ENCODE measurements around the gene TPST2. TPM values are rescaled to one million over a fixed set of nuclear protein-coding genes. Genes with fewer than 3 reads are reported as not detected.
"Not testable (repeated sequence)": the region's sequence is repeated elsewhere in the genome, so short reads cannot be mapped to it uniquely, and the experiment has no call there.

The TPST2 gene
- total RNA-seq, 1 experiment from 2014 or later, result 95.0 TPM

DNA sequence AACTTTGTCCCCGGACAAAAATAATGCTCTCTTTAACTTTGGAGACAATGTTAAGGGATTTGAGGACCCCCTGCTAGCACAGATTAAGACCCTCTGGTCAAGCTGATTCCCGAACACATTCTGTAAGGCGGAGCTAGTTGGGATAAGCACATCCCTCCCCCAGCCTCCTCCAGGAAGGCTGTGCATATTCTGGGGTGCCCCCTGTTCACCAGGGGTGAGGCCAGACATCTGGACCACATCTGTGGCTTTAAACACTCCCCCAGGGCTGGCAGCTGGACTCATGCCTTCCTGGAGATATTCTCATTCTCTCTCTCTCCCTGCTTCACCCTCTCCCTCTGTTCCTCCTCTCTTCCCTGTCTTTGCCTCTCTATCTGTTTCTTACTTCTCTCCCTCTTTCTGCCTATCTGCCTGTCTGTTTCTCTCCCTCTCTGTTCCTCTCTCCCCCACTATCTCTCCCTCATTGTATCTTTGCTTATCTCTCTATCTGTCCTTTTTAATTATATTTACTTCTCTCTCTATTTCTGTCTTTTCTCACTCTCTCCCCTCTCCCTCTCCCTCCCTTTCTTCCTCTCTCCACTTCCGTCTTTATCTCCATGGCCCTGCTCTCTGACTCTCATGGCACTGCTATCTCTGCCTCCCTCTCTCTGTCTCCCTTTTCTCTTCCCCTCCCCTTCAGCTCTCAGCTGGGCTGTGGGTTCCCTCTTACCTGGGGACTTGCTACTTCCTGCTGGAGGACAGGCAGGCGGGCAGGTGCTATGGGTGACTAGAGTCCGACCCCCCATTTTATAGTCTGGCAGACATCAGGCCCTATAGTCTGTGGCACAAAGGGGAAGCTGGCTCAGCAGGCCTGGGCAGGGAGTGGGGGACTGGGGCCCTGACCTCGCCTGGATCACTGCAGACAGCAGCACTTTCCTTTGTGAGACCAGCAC lies 27.6 kb upstream of the TPST2 start, which contains the start of gene CRYBB1:
Gene CRYBB1, minus strand, starts transcription at position 757 of the 929 bp plus-strand sequence. CDS start 1,708 bp downstream, outside the sequence.
- Histone ChIP-seq H3K4me3 (ENCODE audit: insufficient read depth, low read depth, low read length) (no peak within 1 kb of the TSS), H3K36me3 (replicated peaks; ENCODE audit: control insufficient read depth, insufficient read depth, low read length) (no peaks in the 10 kb centered on the region), H3K27me3 (ENCODE audit: control insufficient read depth, insufficient read depth, low read length) (peaks cover 9% of the 10 kb centered on the region; the same call in 1 of the 2 replicates)
- DNase-seq, result peak; percentile 56

DNA sequence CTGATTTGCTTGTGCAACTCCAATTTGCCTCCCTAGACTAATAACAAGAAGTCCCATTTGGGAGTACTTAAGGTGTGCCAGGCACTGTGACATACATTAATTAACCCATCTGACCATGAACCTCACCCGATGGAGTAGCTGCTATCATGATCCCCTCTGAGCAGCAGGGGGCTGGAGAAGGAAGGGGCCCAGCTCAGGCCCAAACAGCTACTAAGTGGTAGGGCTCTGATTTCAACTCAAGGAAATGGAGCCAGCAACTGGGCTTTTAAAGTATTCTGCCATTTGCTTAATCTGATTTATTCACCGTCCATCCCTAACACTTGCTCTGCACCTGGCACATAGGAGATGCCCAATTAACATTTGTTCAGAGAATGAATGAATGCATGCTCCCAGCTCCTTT lies 26.7 kb upstream of the TPST2 start:
- Histone ChIP-seq H3K36me3 (replicated peaks; ENCODE audit: control insufficient read depth, insufficient read depth, low read length) (no peaks in the 10 kb centered on the region), H3K27me3 (ENCODE audit: control insufficient read depth, insufficient read depth, low read length) (peaks cover 10% of the 10 kb centered on the region; the same call in 1 of the 2 replicates), H3K4me3 (ENCODE audit: insufficient read depth, low read depth, low read length) (no peak overlapping the region)
- peak; percentile 56 for DNase-seq

DNA sequence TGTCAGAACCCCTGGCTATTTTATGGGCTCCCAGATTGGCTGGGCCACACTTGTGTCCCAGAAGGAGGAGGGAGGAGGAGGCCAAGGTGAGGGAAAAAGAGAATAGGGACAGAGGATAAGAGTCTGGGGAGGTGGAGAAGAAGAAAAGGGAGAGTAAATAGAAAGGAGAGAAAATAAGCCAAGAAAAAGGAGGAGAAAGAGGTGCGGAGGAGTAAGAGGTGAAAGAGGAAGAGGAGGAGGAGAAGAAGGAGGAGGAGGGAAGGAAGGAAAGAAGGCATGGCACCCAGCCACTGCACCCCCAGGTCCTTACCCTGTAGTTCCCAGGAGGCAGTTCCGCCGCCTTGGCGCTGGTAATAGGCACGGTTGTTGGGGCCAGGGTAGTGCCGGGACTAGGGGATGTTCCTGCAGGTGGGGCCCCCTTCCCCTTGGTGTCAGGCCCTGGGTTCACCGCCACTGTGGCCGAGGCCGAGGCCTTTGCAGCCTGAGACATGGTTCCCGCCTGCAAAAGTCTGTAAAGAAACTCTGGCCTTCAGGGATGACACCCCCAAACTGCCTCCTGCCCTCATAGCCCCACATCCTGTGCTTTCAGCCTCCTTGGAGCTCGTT lies 26.0 kb upstream of the TPST2 start:
- H3K27me3 ChIP-seq (ENCODE audit: control insufficient read depth, insufficient read depth, low read length), result peaks cover 10% of the 10 kb centered on the region; the same call in 1 of the 2 replicates
- peak; percentile 47 for DNase-seq

DNA sequence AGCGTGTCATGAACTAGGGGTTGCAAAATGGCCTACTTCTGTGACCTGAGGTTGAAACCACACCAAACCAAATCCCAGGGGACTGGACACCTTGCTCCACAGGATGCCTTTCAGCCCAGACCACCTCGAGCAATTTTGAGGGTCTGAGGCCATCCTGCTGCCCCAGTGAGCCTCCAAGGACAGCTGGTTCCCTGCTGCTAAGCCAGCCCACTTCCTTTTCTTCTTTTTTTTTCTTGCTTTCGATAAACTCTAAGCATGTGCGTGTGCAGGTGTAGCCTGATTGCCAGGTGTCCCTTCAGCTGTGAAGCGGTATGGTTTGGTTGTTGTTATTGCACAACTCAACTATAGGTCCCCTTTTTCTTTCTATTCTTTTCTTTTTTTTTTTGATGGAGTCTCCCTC lies 25.2 kb upstream of the TPST2 start:
- H3K27me3 ChIP-seq (ENCODE audit: control insufficient read depth, insufficient read depth, low read length), result peaks cover 10% of the 10 kb centered on the region; the same call in 1 of the 2 replicates
- H3K4me3 ChIP-seq (ENCODE audit: insufficient read depth, low read depth, low read length), result no peak overlapping the region
- H3K36me3 ChIP-seq (replicated peaks; ENCODE audit: control insufficient read depth, insufficient read depth, low read length), result no peaks in the 10 kb centered on the region
- DNase-seq, result peak; percentile 37

More for the DNA sequence above, 26.0 kb upstream of the TPST2 start:
- Histone ChIP-seq H3K36me3 (replicated peaks; ENCODE audit: control insufficient read depth, insufficient read depth, low read length) (no peaks in the 10 kb centered on the region), H3K4me3 (ENCODE audit: insufficient read depth, low read depth, low read length) (no peak overlapping the region)

DNA sequence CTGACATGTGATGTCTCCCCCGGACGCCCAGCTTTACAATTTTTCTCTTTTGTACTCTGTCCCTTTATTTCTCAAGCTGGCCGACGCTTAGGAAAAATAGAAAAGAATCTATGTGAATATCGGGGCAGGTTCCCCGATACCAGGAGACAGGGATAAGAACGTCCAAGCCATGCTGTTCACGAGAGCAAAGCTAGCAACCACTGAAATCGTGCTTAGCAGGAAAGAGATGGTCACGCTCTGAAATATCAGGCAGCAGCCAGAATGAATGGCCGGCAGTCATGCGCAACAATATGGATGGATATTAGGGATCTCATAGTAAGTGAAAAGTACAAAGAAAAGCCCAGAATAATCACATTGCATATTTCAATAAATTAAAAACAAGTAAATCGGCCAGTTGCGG lies 24.4 kb upstream of the TPST2 start:
- peak; percentile 24 for DNase-seq
- peaks cover 10% of the 10 kb centered on the region; the same call in 1 of the 2 replicates for H3K27me3 ChIP-seq (ENCODE audit: control insufficient read depth, insufficient read depth, low read length)
- no peak overlapping the region for H3K4me3 ChIP-seq (ENCODE audit: insufficient read depth, low read depth, low read length)
- no peaks in the 10 kb centered on the region for H3K36me3 ChIP-seq (replicated peaks; ENCODE audit: control insufficient read depth, insufficient read depth, low read length)

DNA sequence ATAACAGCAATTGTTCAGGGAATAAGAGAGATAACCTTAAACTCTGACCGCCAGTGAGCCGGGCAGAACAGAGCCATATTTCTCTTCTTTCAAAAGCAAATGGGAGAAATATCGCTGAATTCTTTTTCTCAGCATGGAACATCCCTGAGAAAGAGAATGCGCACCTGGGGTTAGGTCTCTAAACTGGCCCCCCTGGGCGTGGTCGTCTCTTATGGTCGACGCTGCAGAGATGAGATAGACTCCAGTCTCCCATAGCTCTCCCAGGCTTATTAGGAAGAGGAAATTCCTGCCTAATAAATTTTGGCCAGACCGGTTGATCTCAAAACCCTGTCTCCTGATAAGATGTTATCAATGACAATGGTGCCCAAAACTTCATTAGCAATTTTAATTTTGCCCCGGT lies 23.8 kb upstream of the TPST2 start:
- peaks cover 10% of the 10 kb centered on the region; the same call in 1 of the 2 replicates for H3K27me3 ChIP-seq (ENCODE audit: control insufficient read depth, insufficient read depth, low read length)
- not testable (repeated sequence) for H3K36me3 ChIP-seq (replicated peaks; ENCODE audit: control insufficient read depth, insufficient read depth, low read length); H3K4me3 ChIP-seq (ENCODE audit: insufficient read depth, low read depth, low read length); DNase-seq

DNA sequence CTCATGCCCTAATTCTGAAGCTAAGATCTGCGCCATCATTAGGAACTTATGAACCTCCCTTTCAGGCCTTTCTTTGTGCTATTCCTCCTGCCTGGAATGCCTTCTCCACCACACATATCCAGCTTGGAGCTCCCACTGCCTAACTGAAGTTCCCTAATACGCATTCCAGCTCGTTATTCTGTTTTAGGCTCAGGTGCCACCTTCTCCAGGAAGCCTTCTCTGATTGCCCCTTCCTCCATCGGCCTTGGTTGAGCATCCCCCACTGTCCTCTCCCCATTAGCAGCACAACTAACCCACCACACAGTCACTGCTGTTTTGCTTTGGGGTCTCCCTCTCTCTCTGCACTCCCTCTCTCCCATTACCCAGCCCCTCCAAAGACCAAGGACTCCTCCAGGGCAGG lies 22.7 kb upstream of the TPST2 start:
- no peaks in the 10 kb centered on the region for H3K36me3 ChIP-seq (replicated peaks; ENCODE audit: control insufficient read depth, insufficient read depth, low read length)
- peak; percentile 14 for DNase-seq
- H3K4me3 ChIP-seq (ENCODE audit: insufficient read depth, low read depth, low read length), result no peak overlapping the region
- peaks cover 10% of the 10 kb centered on the region; the same call in 1 of the 2 replicates for H3K27me3 ChIP-seq (ENCODE audit: control insufficient read depth, insufficient read depth, low read length)

DNA sequence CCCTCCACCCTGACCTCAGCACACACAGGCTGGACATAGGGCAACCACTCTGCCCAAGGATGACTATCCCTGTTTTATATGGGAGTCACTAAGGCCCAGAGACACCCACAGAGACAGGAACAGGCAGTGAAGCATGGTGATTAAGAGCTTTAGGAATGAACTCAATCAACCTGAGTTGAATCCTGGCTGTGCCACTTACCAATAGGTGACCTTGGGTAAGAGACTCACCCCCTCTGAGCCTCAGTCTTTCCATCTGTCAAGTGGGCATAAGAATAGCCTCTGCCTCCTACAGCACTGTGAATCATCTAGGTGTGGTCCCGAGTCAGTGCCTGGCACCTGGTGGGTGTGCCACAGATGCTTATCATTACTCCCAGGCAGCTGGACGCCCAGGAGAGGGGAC lies 21.1 kb upstream of the TPST2 start:
- Histone ChIP-seq H3K27me3 (ENCODE audit: control insufficient read depth, insufficient read depth, low read length) (peaks cover 10% of the 10 kb centered on the region; the same call in 1 of the 2 replicates), H3K4me3 (ENCODE audit: insufficient read depth, low read depth, low read length) (no peak overlapping the region), H3K36me3 (replicated peaks; ENCODE audit: control insufficient read depth, insufficient read depth, low read length) (no peaks in the 10 kb centered on the region)
- DNase-seq, result no peak

DNA sequence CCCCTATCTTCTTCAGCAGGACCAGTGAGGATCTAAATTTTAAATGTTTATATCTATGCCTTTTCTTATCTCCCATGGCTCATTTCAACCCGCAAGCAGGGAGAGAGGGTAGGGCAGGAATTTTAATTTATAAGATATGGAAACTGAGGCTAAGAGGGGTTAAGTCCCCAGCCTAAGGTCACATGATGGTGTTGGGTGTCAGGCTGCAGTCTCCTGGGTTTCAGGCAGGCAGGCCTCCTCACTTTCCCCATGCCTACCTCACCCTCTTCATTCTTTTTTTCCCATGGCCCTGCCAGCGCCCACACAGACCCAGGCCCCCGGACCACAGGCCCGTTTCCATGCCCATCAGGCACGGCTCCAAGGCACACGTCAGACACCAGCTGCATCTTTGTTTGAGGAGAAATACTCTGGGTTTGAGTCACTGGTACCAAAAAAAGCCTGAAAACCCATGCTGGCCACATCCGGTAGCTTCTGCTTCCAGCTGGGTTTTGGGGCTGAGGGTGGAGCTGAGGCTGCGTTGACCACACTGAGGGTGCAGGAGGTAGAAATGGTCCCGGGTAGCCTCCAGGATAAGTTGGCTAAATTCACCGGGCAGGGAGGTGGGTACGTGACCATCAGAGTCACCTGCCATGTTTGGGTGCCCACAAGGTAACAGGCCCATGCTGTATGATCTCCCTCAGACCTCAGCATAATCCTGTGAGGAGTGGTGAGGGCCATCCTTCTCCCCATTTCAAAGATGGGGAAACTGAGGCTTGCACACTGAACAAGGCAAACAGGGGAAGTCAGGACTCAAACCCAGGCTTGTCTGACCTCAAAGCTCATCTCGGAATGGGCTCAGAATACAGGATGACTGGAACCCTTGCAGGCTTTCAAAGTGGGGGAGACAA lies 20.4 kb upstream of the TPST2 start:
- DNase-seq, result no peak
- no peak overlapping the region for H3K4me3 ChIP-seq (ENCODE audit: insufficient read depth, low read depth, low read length)
- H3K27me3 ChIP-seq (ENCODE audit: control insufficient read depth, insufficient read depth, low read length), result peaks cover 10% of the 10 kb centered on the region; the same call in 1 of the 2 replicates
- H3K36me3 ChIP-seq (replicated peaks; ENCODE audit: control insufficient read depth, insufficient read depth, low read length), result no peaks in the 10 kb centered on the region

DNA sequence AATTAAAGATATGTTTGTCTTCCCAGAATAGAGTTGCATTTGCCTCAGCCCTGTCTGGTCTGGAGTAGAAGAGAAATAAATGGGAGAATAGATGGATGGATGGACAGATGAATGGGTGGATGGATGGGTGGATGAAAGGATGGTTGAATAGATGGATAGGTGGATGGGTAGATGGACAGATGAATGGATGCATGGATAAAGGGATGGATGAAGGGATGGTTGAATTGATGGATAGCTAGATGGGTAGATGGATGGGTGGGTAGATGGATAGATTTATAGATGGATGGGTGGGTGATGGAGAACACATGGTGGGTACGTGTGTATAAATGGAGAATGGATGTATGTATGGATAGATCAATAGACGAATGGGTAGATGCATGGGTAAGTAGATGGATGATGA lies 19.4 kb upstream of the TPST2 start:
- DNase-seq, result no peak
- H3K27me3 ChIP-seq (ENCODE audit: control insufficient read depth, insufficient read depth, low read length), result peaks cover 9% of the 10 kb centered on the region; the same call in 1 of the 2 replicates
- no peaks in the 10 kb centered on the region for H3K36me3 ChIP-seq (replicated peaks; ENCODE audit: control insufficient read depth, insufficient read depth, low read length)
- H3K4me3 ChIP-seq (ENCODE audit: insufficient read depth, low read depth, low read length), result no peak overlapping the region

DNA sequence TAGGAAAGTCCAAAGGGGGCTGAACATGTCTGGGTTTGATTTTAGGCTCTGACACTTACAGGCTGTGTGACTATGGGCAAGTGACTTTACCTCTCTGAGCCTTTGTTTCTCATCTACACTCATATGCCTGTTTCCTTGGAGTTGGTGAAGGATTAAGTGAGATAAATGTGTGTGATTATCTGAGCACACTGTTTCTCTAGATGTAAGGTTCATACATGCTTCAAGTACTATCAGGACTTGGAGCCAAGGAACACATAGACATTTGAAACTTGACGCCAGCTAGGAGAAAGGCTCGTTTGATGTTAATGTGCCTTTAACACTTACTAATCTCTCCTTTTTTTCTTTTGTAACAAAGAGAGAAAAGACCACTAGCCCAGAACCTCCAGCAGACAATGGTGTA lies 18.2 kb upstream of the TPST2 start:
- H3K36me3 ChIP-seq (replicated peaks; ENCODE audit: control insufficient read depth, insufficient read depth, low read length), result no peaks in the 10 kb centered on the region
- no peak for DNase-seq
- H3K4me3 ChIP-seq (ENCODE audit: insufficient read depth, low read depth, low read length), result no peak overlapping the region
- peaks cover 8% of the 10 kb centered on the region; the same call in 1 of the 2 replicates for H3K27me3 ChIP-seq (ENCODE audit: control insufficient read depth, insufficient read depth, low read length)

DNA sequence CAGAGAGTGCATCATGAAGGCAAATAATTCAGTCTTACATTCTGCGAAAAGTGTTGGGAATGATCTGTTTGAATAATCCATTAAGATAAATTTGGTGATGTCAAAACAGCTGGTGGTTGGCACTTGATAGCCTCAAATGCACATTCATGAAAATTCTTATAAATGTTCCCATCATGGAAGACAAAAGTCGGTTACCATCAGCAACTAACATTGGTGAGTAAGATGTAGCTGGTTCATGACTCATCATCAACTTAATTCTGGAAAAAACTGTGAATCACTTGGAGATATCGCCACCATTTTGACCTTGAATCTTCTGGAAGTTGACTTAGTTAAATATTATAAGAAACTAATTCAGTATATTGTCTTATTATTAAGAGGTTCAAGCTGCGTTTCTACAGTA lies 16.7 kb upstream of the TPST2 start:
- DNase-seq, result no peak
- H3K36me3 ChIP-seq (replicated peaks; ENCODE audit: control insufficient read depth, insufficient read depth, low read length), result no peaks in the 10 kb centered on the region
- no peaks in the 10 kb centered on the region; the same call in 1 of the 2 replicates for H3K27me3 ChIP-seq (ENCODE audit: control insufficient read depth, insufficient read depth, low read length)

DNA sequence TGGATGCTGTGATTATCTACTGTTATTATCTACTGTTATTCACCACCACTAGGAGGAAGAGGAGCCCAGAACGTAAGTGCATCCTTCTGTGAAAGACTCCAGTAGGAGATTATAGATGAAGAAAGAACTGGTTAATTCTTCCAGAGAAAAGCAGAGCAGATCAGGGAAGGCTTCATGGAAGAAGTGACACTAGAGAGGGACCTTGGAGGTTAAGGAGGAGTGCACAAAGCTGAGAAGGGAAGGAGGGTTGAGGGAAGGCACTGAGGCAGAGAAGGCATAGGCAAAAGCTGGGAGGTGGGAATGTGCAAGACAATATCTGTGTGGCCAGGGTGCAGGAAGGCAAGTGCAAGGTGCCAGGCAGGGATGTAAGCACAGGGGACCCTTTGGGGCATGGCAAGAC lies 14.4 kb upstream of the TPST2 start:
- H3K4me3 ChIP-seq (ENCODE audit: insufficient read depth, low read depth, low read length), result no peak overlapping the region
- no peaks in the 10 kb centered on the region for H3K36me3 ChIP-seq (replicated peaks; ENCODE audit: control insufficient read depth, insufficient read depth, low read length)
- no peak for DNase-seq
- no peaks in the 10 kb centered on the region for H3K27me3 ChIP-seq (ENCODE audit: control insufficient read depth, insufficient read depth, low read length)

More for the DNA sequence above, 16.7 kb upstream of the TPST2 start:
- no peak overlapping the region for H3K4me3 ChIP-seq (ENCODE audit: insufficient read depth, low read depth, low read length)

DNA sequence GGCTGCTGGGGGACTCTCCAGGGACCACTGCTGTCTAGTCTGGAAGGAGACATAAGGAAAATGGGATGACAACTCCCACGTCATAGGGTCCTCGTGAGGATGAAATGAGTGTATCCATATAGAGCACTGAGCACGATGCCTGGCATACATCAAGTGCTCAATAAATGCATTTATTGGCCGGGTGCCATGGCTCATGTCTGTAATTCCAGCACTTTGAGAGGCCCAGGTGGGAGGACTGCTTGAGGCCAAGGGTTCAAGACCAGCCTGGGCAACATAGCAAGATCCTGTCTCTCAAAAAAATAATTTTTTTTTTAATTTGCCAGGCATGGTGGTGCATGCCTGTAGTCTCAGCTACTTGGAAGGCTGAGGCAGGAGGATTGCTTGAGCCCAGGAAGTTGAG lies 12.2 kb upstream of the TPST2 start:
- DNase-seq, result no peak
- Histone ChIP-seq H3K4me3 (ENCODE audit: insufficient read depth, low read depth, low read length) (no peak overlapping the region), H3K27me3 (ENCODE audit: control insufficient read depth, insufficient read depth, low read length) (no peaks in the 10 kb centered on the region), H3K36me3 (replicated peaks; ENCODE audit: control insufficient read depth, insufficient read depth, low read length) (no peaks in the 10 kb centered on the region)

Data from H7 (cell line).